Activated CD4-positive, alpha-beta T cell treated with anti-CD3 and anti-CD28 coated beads, Interleukin-2, amount 50 U/mL, for 16 hours (primary cell): ENCODE data around the gene CUL7.
A peak's percentile ranks its signal among the peaks of the same experiment; 100 is the strongest.
"Not testable (repeated sequence)": the region's sequence is repeated elsewhere in the genome, so short reads cannot be mapped to it uniquely, and the experiment has no call there.

Experiments
- DNase-seq: peaks from one replicate; pipeline ENCODE4 v3.0.0-alpha.2; 2020

Gene CUL7

DNA sequence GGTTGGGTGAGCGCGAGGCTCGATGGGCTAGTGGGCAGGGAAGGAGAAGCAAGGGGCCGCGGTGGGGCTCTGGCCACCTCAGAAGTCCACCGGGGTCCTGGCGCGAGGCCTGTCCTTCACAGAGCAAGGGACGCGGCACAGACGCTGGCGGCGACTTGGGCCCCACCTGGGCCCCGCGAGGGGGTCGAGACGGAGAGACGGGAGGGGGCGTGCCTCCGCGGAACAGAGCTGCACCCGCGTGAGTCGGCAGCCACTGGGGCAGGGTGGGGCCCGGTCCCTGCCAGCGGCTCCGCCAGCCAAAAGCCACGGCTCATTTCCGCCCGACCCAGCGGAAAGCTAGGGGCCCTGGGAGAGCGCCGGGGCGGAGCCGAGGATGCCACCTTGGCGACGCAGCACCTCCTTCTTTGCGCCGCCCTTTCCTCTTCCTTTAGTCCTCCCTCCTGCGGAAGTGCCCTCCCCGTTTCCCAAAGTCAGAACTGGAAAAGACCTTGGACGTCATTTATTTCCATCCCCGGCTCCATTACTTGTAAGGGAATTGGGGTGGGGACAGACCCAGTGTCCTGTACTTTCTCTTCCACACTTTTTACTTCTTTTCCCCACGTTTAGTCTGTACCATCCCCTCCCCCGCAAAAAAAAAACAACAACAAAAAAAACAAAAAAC, at the start of gene CUL7:
Gene CUL7, minus strand, starts transcription at position 307 of the 661 bp plus-strand sequence. CDS start 1,063 bp downstream, outside the sequence.
- peak; percentile 95 for DNase-seq

DNA sequence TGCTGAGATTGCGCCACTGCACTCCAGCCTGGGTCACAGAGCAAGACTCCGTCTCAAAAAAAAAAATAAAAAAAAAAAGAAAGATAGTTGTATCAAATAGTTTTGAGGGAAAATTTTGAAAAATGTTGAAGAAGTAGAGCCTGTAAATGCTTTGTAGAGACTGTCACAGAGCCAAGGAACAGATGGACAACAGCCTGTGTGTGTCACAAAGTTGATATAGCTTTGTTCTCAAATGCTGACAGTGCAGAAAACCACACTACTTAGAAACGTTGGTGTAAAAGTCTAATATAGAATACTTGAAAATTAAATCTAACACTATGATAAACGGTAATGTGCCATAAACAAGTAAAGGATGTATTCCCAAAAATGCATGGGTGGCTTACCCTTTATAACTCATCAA, 47.8 kb upstream of the CUL7 start:
- no peak for DNase-seq

DNA sequence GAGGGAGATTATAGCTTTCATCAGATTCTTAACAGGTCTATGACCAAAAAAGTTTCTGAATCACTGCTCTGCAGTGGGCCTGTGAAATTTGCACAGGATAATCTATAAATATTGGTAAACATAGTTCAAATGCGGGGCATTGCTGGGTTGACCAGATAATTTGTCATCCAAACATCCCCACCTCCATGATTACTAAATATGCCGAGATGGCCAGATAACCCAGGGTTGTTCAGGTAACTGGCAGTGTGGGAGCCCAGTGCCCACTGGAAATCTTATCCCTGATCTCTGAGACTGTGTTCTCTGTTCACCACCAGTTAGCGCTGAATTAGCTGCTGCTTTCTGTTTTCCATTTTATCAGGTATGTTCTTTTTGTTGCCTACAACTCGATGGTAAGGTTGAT, 43.9 kb upstream of the CUL7 start:
- no peak for DNase-seq

DNA sequence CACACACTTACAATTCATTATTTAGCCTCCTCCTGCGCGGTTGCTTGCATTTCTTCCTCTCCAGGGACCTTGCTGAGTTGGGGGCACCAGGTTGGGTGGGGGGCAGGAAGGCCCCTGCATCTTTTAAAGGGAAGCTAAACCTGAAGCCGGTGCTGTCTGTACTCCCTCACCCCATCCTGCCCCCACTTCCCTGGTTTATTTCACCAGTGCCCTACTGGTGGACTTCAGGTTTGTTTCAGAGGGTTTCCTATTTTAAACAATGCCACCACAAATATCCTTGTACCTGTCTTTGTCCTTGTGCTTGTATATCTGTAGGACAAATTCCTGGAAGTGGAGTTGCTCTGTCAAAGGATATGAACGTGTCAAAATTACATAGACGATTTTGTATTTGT, 43.4 kb upstream of the CUL7 start:
- no peak for DNase-seq

DNA sequence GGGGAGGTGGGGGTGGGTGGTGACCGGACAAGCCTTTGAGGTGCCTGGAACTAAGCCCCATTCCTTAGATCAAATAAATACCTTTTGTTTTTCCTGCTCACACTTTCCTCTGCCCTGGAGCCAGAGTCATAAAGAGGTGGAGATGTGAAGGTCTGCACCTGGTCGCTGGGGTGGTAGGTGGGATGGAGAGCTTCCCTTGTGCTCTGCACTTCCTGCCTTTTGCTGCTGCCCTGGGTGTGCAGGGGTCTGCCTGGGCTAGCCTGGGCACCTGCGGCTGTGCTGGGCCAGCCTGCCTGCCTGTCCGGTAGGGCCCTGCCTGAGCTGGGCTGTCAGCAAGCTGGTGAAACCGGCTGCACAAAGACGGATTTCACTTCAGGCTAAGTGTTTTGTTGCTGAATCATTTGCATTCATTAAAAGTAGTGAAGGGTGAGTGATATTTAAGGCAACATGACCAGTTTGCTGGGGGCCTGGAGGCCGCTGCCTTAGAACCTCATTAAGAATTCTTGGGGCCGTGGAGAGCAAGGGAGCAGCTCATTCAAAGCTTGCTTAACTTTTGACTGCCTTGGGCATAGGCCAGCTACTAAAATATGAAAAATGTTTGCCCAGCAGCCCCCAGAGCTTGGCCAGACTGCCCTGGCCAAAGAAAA, 42.9 kb upstream of the CUL7 start:
- DNase-seq, result no peak

DNA sequence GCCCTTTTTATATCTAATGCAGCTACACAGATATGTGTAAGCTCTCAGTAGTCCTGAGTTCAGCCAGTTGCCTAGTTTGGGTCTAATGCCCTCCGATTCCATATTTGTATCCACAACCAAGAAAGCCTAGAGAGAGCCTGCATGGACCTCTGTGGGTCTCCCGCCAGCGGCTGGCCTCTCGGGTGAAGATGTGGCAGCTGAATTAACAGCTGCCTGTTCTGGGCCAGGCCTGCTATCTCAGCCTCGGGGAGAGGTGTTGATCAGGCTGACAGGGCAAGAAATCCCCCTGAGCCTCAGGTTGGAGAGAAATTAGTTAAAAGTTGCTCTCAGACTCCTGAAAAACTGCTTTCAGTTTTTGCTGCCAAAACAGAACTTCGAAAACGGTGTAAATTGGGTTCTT, 42.3 kb upstream of the CUL7 start:
- DNase-seq, result no peak

DNA sequence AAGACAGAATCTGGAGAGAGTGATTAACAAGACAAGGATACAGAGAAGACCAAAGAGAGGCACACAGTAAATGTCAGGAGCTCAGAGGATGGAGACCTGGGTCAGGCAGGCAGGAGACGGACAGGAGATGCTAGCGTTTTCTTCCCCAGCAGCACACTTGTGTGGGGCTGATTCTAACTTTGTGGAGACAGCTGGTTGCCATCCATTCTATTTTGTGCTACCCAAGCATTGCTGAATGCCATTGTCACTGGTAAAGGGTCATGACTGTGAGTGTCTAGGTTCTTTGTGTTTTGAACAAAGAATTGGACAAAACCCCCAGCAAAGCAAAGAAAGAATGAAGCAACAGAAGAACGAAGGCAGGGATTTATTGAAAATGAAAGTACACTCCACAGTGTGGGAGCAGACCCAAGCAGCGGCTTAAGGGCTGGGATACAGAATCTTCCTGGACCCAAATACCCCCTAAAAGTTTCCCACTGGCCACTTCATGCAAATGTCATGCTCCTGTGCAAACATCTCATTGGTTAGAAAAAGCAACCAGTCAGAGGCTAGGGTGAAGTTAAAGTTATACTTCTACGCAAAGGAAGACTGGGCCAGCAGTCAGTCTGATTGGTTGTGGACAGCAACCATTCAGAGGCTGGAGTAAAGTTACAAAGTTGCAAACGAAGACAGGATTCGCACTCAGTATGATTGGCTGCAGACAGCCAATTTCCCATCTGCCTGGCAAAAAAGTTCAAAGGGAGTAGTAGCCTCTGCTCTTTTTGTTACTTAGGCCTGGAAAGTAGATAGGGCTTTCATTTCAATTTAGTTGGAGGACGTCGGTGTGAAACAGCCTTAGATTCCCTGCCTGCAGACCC, 40.0 kb upstream of the CUL7 start:
- no peak for DNase-seq

DNA sequence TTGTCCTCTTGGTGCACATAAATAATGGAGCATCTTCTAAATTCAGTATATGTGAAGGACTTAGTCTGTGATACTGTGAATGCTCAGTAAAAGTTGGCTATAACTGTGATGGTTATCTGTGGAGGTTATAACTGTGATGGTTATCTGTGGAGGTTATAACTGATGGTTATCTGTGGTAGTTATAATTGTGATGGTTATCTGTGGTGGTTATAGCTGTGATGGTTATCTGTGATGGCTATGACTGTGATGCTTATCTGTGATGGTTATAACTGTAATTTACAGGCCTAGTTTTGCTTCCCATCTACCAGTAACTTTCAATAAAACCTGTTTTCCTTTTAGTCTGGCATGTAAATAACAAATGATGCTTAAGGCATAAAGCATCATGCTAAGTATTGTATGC, 39.0 kb upstream of the CUL7 start:
- DNase-seq, result peak; percentile 27

DNA sequence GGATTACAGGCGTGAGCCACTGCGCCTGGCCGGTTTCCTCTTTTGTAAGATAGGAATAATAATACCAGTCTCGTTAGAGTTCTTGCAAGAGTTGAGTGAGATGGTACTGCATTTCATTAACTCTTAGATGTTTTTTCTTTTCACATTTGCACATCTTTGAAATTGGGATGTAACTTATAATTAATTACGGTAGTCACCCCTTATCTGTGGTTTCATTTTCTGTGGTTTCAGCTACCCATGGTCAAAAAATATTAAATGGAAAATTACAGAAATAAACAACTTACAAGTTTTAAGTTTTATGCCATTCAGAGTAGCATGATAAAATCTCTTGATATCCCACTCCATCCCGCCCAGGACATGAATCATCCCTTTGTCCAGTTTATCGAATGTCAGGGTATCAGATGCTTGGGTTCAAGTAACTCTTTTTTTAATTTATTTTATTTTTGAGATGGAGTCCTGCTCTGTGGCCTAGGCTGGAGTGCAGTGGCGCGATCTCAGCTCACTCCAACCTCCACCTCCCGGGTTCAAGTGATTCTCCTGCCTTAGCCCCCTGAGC, 37.9 kb upstream of the CUL7 start:
- DNase-seq, result no peak

DNA sequence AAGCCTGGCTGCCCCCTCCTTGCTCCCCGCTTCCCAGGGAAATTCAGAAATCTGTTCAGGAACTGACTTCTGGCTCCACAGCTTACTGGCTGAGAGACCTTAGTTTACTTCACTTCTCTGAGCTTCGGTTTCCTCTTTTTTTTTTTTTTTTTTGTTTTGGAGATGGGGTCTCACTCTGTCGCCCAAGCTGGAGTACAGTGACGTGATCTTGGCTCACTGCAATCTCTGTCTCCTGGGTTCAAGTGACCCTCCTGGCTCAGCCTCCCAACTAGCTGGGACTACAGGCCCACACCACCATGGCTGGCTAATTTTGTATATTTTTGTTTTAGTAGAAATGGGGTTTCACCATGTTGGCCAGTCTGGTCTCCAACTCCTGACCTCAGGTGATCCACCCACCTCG, 37.4 kb upstream of the CUL7 start:
- no peak for DNase-seq

DNA sequence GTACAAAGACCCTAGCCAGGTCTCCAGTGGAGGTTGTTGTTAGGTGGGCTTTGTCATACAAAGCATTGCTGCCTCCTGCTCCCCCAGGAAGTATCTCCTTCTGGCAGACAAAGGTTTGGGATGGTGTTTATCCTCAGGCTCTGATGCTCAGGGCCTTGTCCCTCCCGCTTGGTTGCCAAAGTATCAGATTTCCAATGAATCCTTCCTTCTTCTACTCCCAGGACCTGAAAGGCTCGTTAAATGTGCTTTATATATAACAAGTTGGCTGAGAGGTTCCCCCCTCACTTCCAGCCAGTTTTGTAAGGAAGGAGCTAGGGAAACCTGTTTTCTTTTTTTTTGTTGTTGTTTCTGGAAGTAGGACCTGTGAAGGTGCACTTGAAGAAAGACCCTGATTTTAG, 36.9 kb upstream of the CUL7 start:
- DNase-seq, result no peak

DNA sequence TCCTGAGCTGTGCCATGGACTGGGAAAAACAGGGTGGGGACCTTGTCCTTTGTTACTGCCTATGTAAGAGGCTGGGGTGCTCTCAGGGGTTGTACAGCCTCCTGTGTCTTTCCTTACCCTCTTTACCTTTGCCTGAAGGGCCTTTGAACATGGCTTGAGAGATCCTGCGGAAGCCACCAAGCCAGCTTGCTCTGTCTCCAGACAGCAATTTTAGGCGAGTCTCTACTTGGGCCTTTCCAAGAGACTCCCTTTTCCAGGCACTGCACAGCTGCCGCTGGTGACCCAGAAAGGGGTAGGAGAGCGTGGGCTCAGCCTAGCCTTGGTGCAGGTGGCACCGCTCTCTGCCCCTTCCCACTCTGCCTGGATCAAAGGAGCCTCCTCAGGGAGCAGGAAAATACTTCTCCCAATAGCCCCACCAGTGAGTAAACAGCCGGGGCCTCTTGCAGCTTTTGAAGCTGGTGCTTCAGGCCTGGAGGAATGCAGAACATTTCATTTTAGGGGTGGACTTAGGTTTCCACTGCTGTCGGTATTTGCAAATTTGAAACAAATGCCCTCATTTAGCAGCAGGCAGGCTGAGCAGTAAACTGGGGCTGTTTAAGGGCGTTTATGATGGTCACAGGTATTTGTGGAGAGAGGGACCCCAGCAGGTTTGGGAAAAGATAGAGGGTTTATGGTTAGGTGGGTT, 36.4 kb upstream of the CUL7 start:
- no peak for DNase-seq

DNA sequence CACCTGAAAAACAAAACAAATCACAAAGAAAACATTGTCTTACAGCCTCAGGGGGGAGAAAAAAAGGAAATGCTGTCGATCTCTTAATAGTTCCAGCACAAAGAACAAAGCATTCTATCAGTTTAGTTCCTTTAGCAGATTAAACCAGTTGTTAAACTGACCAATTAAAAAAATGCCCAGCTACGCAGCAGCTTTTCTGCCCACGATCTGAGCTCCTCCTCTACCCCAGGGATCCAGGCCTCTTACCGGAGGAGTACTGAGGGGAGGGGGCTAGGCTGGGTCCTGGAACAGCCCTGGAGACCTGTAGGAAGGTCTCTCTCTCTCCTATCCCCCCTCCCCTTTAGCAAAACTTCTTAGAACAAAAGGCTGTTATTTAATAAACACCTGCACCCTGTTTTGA, 35.8 kb upstream of the CUL7 start:
- DNase-seq, result no peak

DNA sequence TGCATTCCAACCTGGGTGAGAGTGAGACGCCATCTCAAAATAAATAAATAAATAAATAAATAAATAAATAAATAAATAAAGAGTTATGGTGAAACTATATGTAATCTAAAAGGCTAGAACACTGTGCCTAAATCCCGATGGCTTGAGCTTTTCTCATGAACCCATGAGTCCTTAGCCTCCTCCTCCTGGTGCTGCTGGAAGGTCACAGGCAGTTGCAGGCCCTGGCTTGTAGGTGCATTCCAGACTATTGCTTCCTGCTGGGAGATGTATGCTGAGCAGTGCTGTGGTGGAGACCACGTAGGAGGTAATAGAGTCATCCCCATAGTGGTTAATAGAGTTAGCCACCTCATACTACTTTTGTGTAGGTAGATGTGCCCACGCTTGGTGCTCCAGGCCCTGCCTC, 35.0 kb upstream of the CUL7 start:
- DNase-seq, result no peak

DNA sequence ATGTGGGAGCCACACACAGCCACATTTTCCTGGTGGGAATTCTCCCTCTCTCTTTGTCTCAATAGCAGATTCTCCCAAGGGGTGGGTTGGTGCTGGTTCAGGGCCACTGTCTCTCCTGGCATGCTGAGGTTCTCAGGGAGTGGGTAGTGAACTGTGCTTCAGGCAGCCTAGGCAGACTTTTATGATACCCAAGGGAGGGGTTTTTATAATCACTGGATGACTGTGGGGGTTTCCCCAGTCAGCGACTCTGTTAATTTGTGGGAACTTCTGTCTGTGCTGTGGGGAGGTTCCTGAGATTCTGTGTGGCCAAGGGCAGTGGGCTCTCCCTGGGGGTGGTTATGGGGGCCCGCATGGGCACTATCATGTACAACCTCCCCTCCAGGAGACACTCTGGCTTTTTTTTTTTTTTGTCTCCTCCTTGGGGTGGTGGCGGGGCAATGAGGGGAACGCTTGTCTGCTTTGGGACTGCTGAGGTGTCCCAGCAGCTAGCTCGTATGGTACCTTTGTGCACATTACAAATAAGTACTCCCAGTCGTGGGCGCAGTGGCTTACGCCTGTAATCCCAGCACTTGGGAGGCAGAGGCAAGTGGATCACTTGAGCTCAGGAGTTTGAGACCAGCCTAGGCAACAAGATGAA, 32.5 kb upstream of the CUL7 start:
- peak; percentile 41 for DNase-seq

DNA sequence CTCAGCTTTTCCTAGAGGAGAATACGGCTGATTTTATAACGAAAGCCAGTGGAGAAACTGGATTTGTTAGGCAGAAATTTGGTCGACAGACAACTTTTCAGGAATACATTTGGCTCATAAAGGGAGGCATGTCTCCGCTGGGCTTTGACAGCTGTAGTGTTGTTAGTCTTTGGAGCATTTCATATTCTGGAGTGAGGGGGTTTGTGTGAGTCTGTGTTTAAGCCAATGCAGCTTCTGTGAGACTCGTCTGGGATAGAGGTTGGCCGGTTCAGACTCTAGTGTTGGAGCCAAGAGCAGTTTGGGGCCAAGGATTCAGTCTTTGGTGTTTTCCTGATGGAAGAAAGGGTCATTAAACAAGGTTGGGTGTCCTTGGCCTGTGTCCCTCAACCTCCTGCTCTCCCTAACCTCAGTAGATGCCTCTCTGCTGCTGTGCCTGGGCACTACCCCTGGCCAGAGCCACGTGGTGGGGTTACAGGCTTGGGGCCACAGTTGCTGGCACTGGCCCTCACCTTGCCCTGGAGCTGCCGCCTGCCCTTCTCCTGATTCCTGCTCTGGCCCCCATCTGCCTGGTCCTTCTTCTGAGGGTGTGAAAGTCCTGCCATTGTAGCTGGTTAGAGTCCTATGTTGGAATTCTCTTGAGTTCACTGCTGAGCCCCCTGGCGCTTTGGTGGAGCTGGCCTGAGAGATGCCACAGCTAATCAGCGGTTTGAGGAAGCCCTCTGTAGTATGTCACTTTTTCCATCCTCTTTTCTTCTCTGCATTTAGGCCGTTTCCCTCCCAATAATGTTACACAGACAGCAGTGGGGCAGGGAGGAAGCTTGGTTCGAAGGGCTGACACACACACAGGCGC, 29.4 kb upstream of the CUL7 start:
- DNase-seq, result no peak

DNA sequence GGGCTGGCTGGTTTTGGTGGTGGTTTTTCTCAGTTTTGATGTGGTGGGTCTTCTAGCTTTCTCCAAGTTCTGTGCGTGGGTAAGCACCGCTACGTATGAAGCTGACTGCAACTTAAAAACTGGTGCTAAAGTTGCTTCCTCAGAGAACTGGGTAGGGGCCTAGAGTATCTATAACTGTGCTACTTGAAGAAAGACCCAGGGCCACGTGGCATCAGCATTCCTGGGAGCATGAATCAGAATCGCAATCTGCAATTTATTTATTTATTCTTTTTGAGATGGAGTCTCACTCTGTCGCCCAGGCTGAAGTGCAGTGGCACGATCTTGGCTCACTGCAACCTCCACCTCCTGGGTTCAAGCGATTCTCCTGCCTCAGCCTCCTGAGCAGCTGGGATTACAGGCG, 28.3 kb upstream of the CUL7 start:
- not testable (repeated sequence) for DNase-seq

DNA sequence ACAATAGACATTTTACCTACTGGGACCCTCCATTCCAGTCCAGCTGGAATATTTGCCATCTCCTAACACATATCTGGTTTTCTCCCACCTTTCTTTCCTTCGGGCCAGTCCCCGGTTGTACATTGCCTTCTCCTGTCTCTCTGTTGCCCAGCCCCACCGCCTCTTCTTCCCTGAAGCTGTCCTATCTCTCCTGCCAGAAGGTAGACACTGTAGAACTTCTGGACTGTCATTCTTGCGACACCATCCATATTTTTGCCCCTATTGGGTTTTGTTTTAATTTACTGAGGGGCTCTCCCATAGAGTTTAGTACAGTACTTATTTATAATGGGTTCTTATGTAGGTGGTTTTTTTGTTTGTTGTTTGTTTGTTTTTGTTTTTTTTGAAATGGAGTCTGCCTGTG, 27.4 kb upstream of the CUL7 start:
- DNase-seq, result no peak

DNA sequence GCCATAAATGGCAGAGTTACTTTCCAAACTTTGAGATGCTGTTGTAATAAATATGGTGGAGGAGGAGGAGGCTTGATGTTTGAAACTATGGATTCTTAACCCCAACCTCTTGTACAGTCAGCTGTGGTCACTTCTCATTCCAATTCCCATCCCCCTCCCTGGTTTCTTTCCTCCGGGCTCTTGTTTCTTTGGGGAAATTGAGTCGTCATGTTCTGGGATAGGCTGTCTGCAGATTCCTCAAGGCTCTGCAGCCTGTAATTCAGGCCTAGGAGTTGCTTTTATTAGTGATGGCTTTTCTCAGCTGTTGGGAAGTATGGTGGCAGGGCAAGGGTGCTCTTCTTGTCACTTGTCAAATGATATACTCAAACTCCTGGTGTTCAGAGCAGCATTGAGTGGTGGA, 25.0 kb upstream of the CUL7 start:
- no peak for DNase-seq

DNA sequence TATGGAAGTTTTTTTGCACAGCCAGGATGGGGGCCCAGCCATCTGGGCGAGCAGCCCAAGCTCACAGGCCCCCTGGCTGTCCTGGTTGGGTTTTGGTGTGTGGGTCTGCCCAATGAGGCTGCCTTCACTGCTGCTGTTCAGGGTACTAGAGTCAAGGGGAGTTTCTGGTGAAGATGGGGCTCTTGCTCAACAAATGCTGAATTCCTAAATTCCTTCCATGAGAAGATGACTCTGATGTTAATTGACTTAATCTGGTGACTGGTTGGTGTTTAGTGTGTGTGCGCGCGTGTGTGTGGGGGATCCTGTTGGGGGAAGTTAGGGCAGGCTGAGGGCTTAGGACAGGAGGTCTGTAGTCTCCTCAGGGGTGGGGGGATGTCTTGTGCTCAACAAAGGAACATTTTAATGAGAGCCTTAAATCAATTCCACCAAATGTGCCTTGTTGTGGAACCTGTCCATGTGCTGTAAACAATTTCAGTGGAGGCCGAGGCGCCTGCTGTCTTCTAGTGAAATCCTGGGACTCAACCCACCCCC, 24.4 kb upstream of the CUL7 start:
- no peak for DNase-seq

DNA sequence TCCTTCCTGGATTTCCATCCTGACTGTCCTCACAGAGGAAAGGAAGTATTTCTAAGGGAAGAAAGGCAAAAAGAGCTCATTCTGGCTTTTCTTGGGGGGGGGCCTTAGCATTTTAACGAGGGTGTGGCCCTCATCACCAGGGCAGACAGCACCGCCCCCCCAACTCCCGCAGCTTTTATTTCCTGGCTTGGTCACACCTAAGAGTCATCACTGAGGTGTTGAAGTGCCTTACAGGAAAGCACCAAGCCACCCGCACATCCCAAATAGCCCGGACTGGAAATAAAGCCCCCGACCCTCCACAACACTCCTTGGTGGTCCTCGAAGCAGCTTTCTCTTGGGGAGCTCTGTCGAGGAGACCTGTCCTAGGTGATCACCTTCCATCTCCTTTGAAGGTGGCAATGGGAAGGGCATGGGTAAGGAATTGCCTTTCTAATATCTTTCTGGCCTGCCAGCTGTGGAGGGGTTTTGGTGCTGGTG, 23.7 kb upstream of the CUL7 start:
- no peak for DNase-seq
